Esophagus squamous epithelium (tissue), 5 donors: ENCODE data around the gene UBXN2A. TPM values are rescaled to one million over a fixed set of nuclear protein-coding genes. Genes with fewer than 3 reads are reported as not detected.

Experiments used
- DNase-seq: peaks from one replicate; lab custom pipeline; 2025; lab: John Stamatoyannopoulos, UW
- H3K27ac ChIP-seq, 4 donors: fragments of 200-600 bp; sonication (generic); one replicate each; pipeline ENCODE4 v1.5.1; 2016 to 2019; ENCODE audit warnings: mild to moderate bottlenecking in 1 of 4
- H3K27me3 ChIP-seq, 4 donors: fragments of 200-600 bp; sonication (generic); 1 replicate in 3 of 4; 2 replicates in 1 of 4; pipeline versions ENCODE4 v1.5.1 to v1.6.0; 2017 to 2021; ENCODE audit warnings: antibody characterized with exemption in 1 of 4
- H3K36me3 ChIP-seq, 3 donors: fragments of 200-600 bp; sonication (generic); one replicate each; pipeline ENCODE4 v1.5.1; 2016 to 2019
- H3K4me1 ChIP-seq, 3 donors: fragments of 200-600 bp; sonication (generic); one replicate each; pipeline ENCODE4 v1.5.1; 2017 to 2019
- H3K4me3 ChIP-seq, 4 donors: fragments of 200-600 bp; sonication (generic); 1 replicate in 3 of 4; 2 replicates in 1 of 4; pipeline ENCODE4 v1.5.1; 2016 to 2019; ENCODE audit warnings: mild to moderate bottlenecking in 2 of 4, moderate library complexity in 1 of 4
- H3K9me3 ChIP-seq, 3 donors: fragments of 200-600 bp; sonication (generic); one replicate each; pipeline ENCODE4 v1.5.1; 2016 to 2019
- POLR2A ChIP-seq, 4 donors: fragments of 450-650 bp; IDR thresholded peaks; one replicate each; pipeline ENCODE4 v1.6.1; 2017; ENCODE audit warnings: antibody characterized with exemption in 4 of 4, mild to moderate bottlenecking in 4 of 4, moderate library complexity in 3 of 4
- WGBS, 2 donors: methylation state at CpG; one replicate each; pipeline ENCODE4 v1.1.5; 2018; 5-methylcytosine and 5-hydroxymethylcytosine counted together
- intact Hi-C: fragments of 100-400 bp; cut with DNase I; formaldehyde crosslinking; loops from one replicate; pipeline ENCODE4 v1.15.0; 2022
- total RNA-seq, 4 donors: library from RNA; depleted of rRNA; stranded (reverse); fragments of >200 nt; gene quantifications; one replicate each; pipeline ENCODE4 v1.1.0, GENCODE V29; 2016
- TF ChIP-seq, protein P1 (sequence below), 6 experiments: fragments of 450-650 bp in 4 of 6; fragments of 200-600 bp in 2 of 6; sonication (generic) in 2 of 6; IDR thresholded peaks; one replicate each; pipeline ENCODE4 v1.5.1; 2016 to 2019; ENCODE audit warnings: antibody characterized with exemption in 6 of 6, mild to moderate bottlenecking in 4 of 6, moderate library complexity in 4 of 6
- donor health status: DM: yes; HTN: yes; CAD: no.

The UBXN2A gene
- total RNA-seq, 4 donors from 2014 or later = 8.8 to 16.2 (median 10.0) TPM

DNA sequence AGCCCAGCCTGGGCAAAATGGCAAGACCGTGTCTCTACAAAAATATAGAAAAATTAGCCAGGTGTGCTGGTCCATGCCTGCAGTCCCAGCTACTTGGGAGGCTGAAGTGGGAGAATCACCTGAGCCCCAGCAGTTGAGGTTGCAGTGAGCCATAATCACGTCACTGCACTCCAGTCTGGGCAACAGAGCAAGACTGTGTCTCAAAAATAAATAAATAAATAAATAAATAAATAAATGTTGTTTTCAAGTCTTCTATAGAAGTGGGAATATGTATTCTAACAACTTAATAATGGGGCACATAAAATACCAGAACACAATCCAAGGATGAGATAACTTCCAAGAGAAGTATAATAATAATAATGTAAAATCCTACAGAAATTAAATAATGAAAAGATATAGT is 37.2 kb upstream of the UBXN2A start:
- peak overlapping the region in 3 of 4 donors; percentile 45 to 89 (median 85) for H3K27ac ChIP-seq
- H3K4me1 ChIP-seq = peaks cover 16 to 59% (median 31%) of the 10 kb centered on the region in 3 donors
- no peak overlapping the region for H3K4me3 ChIP-seq
- no peaks in the 10 kb centered on the region for H3K36me3 ChIP-seq
- no peak for TF ChIP-seq POLR2A (IDR thresholded peaks at IDR 0.05)
- TF ChIP-seq, protein P1, sequence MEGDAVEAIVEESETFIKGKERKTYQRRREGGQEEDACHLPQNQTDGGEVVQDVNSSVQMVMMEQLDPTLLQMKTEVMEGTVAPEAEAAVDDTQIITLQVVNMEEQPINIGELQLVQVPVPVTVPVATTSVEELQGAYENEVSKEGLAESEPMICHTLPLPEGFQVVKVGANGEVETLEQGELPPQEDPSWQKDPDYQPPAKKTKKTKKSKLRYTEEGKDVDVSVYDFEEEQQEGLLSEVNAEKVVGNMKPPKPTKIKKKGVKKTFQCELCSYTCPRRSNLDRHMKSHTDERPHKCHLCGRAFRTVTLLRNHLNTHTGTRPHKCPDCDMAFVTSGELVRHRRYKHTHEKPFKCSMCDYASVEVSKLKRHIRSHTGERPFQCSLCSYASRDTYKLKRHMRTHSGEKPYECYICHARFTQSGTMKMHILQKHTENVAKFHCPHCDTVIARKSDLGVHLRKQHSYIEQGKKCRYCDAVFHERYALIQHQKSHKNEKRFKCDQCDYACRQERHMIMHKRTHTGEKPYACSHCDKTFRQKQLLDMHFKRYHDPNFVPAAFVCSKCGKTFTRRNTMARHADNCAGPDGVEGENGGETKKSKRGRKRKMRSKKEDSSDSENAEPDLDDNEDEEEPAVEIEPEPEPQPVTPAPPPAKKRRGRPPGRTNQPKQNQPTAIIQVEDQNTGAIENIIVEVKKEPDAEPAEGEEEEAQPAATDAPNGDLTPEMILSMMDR (IDR thresholded peaks at IDR 0.05) = no peak
- H3K27me3 ChIP-seq = no peaks in the 10 kb centered on the region
- intact Hi-C loops = no loop called here
- H3K9me3 ChIP-seq = no peaks in the 10 kb centered on the region
- 84 to 92% methylated on average over 2 of the region's 2 CpGs for WGBS, 2 donors
- DNase-seq = no peak

DNA sequence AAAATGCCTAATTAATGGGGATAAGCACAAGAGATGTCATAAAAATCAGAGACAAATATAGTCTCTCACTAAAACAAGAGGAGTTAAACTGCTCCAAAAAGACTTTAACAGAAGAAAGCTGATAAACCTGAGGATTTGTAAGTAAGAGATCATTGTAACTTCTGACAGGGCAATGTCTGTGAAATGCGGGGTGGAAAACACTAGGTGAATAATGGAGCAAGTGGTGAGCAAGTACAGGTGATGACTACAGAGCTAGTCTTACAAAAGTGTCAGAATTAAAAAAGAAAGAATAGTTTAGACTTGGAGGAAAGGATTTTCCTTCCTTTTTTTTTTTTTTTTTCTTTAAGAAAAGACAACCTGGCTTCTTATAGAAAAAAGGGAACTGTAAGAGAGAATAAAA is 36.0 kb upstream of the UBXN2A start:
- no peak overlapping the region for H3K4me3 ChIP-seq
- 32 to 48% methylated on average over 1 of the region's 1 CpG for WGBS, 2 donors
- H3K4me1 ChIP-seq = peaks cover 16 to 59% (median 31%) of the 10 kb centered on the region in 3 donors
- no peaks in the 10 kb centered on the region for H3K9me3 ChIP-seq
- DNase-seq = no peak
- intact Hi-C loops = no loop called here
- TF ChIP-seq, protein P1 (IDR thresholded peaks at IDR 0.05) = no peak
- TF ChIP-seq POLR2A (IDR thresholded peaks at IDR 0.05) = no peak
- peak overlapping the region in 1 of 4 donors; percentile 25 for H3K27ac ChIP-seq
- H3K27me3 ChIP-seq = no peaks in the 10 kb centered on the region
- H3K36me3 ChIP-seq = no peaks in the 10 kb centered on the region

DNA sequence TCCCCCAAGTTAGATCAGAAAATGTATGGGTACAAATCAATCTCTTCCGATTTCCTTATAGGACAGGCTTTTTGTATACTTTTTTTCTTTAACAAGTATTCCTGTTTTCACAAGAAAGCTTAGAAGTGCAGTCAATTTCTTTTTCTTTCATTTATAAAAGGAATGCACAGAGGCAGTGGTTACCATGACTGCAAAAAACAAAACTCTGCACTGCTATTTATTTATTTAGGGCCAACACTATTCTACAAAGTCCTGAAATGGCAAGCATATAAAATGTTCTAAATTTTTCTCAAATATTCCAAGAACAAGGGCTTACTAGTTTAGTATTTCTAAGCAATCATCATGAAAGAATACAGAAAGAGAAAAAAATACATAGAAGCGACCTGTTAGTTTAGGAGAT is 35.6 kb upstream of the UBXN2A start:
- no peak overlapping the region for H3K4me3 ChIP-seq
- H3K36me3 ChIP-seq = no peaks in the 10 kb centered on the region
- 57 to 62% methylated on average over 2 of the region's 2 CpGs for WGBS, 2 donors
- intact Hi-C loops = no loop called here
- H3K4me1 ChIP-seq = peaks cover 16 to 56% (median 31%) of the 10 kb centered on the region in 3 donors
- H3K9me3 ChIP-seq = no peaks in the 10 kb centered on the region
- no peak for TF ChIP-seq POLR2A (IDR thresholded peaks at IDR 0.05)
- TF ChIP-seq, protein P1 (IDR thresholded peaks at IDR 0.05) = no peak
- no peak for DNase-seq
- H3K27me3 ChIP-seq = no peaks in the 10 kb centered on the region
- peak overlapping the region in 1 of 4 donors; percentile 25 for H3K27ac ChIP-seq

DNA sequence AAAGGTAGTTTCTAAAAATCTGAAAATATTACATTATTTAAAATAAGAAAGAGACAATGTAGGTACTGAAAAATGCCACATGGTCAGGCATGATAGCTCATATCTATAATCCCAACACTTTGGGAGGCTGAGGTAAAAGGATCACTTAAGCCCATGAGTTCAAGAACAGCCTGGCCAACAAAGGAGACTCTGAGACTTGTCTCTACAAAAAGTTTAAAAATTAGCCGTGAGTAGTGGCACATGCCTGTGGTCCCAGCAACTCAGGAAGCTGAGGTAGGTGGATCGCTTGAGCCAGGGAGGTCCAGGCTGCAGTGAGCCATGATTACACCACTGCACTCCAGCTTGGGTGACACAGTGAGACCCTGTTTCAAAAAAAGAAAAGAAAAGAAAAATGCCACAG is 35.1 kb upstream of the UBXN2A start:
- DNase-seq = no peak
- TF ChIP-seq POLR2A (IDR thresholded peaks at IDR 0.05) = no peak
- TF ChIP-seq, protein P1 (IDR thresholded peaks at IDR 0.05) = no peak
- intact Hi-C loops = no loop called here
- Histone ChIP-seq H3K4me3 (no peak overlapping the region), H3K9me3 (no peaks in the 10 kb centered on the region), H3K36me3 (peaks cover 0 to under 1% (median 0%) of the 10 kb centered on the region in 3 donors), H3K27ac (no peak overlapping the region), H3K4me1 (peaks cover 16 to 51% (median 29%) of the 10 kb centered on the region in 3 donors), H3K27me3 (no peaks in the 10 kb centered on the region)
- 65 to 74% methylated on average over 2 of the region's 2 CpGs for WGBS, 2 donors

DNA sequence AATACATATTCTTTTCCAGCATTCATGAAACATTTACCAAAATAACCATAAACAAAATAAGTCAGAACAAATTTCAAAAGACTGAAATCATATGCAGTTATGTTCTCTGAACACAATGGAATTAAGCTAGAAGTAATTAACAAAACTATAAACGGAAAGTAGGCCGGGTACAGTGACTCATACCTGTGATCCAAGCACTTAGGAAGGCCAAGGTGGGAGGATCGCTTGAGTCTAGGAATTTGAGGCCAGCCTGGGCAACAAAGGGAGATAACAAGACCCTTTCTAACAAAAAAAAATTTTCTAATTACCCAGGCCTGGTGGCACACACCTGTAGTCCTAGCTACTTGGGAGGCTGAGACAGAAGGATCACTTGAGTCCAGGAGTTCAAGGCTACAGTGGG is 28.2 kb upstream of the UBXN2A start:
- Histone ChIP-seq H3K27ac (no peak overlapping the region), H3K9me3 (no peaks in the 10 kb centered on the region), H3K36me3 (peaks cover 0 to 8% (median 0%) of the 10 kb centered on the region in 3 donors), H3K4me1 (peaks cover 0 to 35% (median 0%) of the 10 kb centered on the region in 3 donors), H3K4me3 (no peak overlapping the region), H3K27me3 (no peaks in the 10 kb centered on the region)
- WGBS, 2 donors = 35 to 37% methylated on average over 3 of the region's 3 CpGs
- intact Hi-C loops = no loop called here
- TF ChIP-seq, protein P1 (IDR thresholded peaks at IDR 0.05) = no peak
- TF ChIP-seq POLR2A (IDR thresholded peaks at IDR 0.05) = no peak
- no peak for DNase-seq
